ENCODE measurements around the gene SMAD6. TPM values are rescaled to one million over a fixed set of nuclear protein-coding genes. Genes with fewer than 3 reads are reported as not detected.
A peak's percentile ranks its signal among the peaks of the same experiment; 100 is the strongest.

The SMAD6 gene
- total and polyA plus RNA-seq, 10 of the 15 experiments (the other 5 are each of a cell fraction or from before 2014, with no cell fraction given), result under 0.01 to 0.10 (median 0.03) TPM; not detected in 7

DNA sequence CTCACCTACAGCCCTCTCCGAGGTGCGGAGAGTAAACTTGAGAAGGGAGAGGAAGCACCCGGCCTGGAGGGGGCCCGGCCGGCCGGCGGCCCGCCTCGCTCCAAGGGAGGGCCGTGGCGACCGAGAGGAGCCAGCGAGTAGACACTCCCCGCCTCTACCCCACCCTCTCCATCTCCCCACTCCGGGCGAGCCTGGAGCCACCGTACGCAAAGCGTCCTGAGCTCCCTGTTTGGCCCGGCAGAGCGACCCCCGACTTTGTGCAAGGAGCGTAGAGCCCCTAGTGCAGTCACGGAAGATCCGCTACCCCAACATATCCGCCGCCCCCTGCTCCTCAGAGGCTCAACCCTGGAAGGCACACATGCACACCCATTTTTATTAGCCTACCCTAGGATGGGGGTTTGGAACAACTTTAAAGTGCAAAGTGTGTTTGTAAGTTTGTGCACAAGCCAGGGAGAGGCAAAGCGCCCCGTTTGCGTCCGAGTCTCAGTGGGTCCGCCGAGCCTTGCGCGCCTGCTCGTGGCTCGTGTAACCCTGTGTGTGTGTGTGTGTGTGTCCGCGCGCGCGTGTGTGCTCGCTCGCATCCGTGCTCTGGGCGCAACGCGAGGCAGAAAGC is 508 bp upstream of the SMAD6 start:
- no TSS peak for BruUV-seq (replicated peaks)
- H3K27ac ChIP-seq (ENCODE audit: control insufficient read depth, insufficient read depth), result no peak overlapping the region
- peak overlapping the region; percentile 82 for H3K4me3 ChIP-seq
- in situ Hi-C loops (cut with MboI) (no loop called here), intact Hi-C loops (cut with micrococcal nuclease; ENCODE audit: unreplicated experiment) (loop anchor here (5.0 to 10.0 kb wide), 2 partner anchors 71 to 87 kb away; no protein-coding TSS in a partner anchor)
- peak overlapping the region; percentile 40; the same call in 1 of the 2 replicates for H3K9ac ChIP-seq (ENCODE audit: control insufficient read depth, insufficient read depth, low read length)
- H2AFZ ChIP-seq (ENCODE audit: control insufficient read depth, low read depth, low read length), result peak overlapping the region; percentile 53
- FAIRE-seq (peak; percentile 44), ATAC-seq (peak; percentile 69), DNase-seq (ENCODE audit: low read depth, low spot score) (no peak)
- peak overlapping the region; percentile 99 for H3K4me2 ChIP-seq (ENCODE audit: control insufficient read depth, insufficient read depth)
- H3K4me1 ChIP-seq (ENCODE audit: control insufficient read depth, insufficient read depth, low read length), result peaks cover 16% of the 10 kb centered on the region
- TF ChIP-seq KLF5 (IDR thresholded peaks at IDR 0.05; ENCODE audit: partially characterized antibody) (no peak), USF1 (IDR thresholded peaks at IDR 0.05; ENCODE audit: borderline replicate concordance, extremely low read length, insufficient read depth, low read depth, low read length) (no peak), ATF7 (IDR thresholded peaks at IDR 0.05; ENCODE audit: low read depth) (no peak)
- CTCF ChIA-PET, result no interaction called here
- RAD21 ChIA-PET (ENCODE audit: unreplicated experiment), result no interaction called here
- H3K36me3 ChIP-seq (ENCODE audit: control insufficient read depth in 2 of 2, insufficient read depth in 2 of 2, low read length in 1 of 2), result no peaks in the 10 kb centered on the region
- SMC1A ChIA-PET (ENCODE audit: uncharacterized antibody, unreplicated experiment), result no interaction called here
- peaks cover 11 to 15% of the 10 kb centered on the region in 2 experiments for H3K27me3 ChIP-seq (replicated peaks in 1 of 2; ENCODE audit: control insufficient read depth in 2 of 2, insufficient read depth in 2 of 2, low read length in 1 of 2)
- WGBS (ENCODE audit: insufficient coverage, insufficient replicate concordance, low lambda C conversion rate, missing lambda C conversion rate), result under 1% methylated on average over 28 of the region's 48 CpGs
- POLR2A ChIA-PET, result no interaction called here
- H4K20me1 ChIP-seq (ENCODE audit: control insufficient read depth, insufficient read depth), result peaks cover 4% of the 10 kb centered on the region
- H3K79me2 ChIP-seq (ENCODE audit: control insufficient read depth, insufficient read depth, low read length), result no peaks in the 10 kb centered on the region
- no peaks in the 10 kb centered on the region for H3K9me3 ChIP-seq (replicated peaks; ENCODE audit: control insufficient read depth, insufficient read depth, low read length)

- Histone ChIP-seq H3K9me3 (replicated peaks; ENCODE audit: control insufficient read depth, insufficient read depth, low read length) (no peaks in the 10 kb centered on the region), H3K9ac (ENCODE audit: control insufficient read depth, insufficient read depth, low read length) (0 out of 2 replicates have a peak overlapping the region, but pooled peaks have one; percentile 12), H3K27ac (ENCODE audit: control insufficient read depth, insufficient read depth) (no peak overlapping the region), H3K4me3 (peak overlapping the region; percentile 82; the same call in 1 of the 2 replicates), H3K36me3 (ENCODE audit: control insufficient read depth in 2 of 2, insufficient read depth in 2 of 2, low read length in 1 of 2) (no peaks in the 10 kb centered on the region), H2AFZ (ENCODE audit: control insufficient read depth, low read depth, low read length) (no peak overlapping the region), H3K27me3 (replicated peaks in 1 of 2; ENCODE audit: control insufficient read depth in 2 of 2, insufficient read depth in 2 of 2, low read length in 1 of 2) (peaks cover 11 to 15% of the 10 kb centered on the region in 2 experiments), H4K20me1 (ENCODE audit: control insufficient read depth, insufficient read depth) (peaks cover 4% of the 10 kb centered on the region), H3K79me2 (ENCODE audit: control insufficient read depth, insufficient read depth, low read length) (no peaks in the 10 kb centered on the region), H3K4me2 (ENCODE audit: control insufficient read depth, insufficient read depth) (peak overlapping the region; percentile 99), H3K4me1 (ENCODE audit: control insufficient read depth, insufficient read depth, low read length) (peaks cover 16% of the 10 kb centered on the region)
- DNase-seq (ENCODE audit: low read depth, low spot score), result no peak
- RAD21 ChIA-PET (ENCODE audit: unreplicated experiment), result no interaction called here
- POLR2A ChIA-PET, result interaction anchor here (0.7 kb wide), 1 partner anchor 49 kb away, joined by 4 read pairs; no protein-coding TSS in a partner anchor
- no peak for FAIRE-seq
- no TSS peak for BruUV-seq (replicated peaks)
- TF ChIP-seq YY1 (IDR thresholded peaks at IDR 0.05; ENCODE audit: low read depth, low read length), result no peak
- no peak for TF ChIP-seq SREBF2 (IDR thresholded peaks at IDR 0.05; ENCODE audit: low read length)
- TF ChIP-seq, protein P1, sequence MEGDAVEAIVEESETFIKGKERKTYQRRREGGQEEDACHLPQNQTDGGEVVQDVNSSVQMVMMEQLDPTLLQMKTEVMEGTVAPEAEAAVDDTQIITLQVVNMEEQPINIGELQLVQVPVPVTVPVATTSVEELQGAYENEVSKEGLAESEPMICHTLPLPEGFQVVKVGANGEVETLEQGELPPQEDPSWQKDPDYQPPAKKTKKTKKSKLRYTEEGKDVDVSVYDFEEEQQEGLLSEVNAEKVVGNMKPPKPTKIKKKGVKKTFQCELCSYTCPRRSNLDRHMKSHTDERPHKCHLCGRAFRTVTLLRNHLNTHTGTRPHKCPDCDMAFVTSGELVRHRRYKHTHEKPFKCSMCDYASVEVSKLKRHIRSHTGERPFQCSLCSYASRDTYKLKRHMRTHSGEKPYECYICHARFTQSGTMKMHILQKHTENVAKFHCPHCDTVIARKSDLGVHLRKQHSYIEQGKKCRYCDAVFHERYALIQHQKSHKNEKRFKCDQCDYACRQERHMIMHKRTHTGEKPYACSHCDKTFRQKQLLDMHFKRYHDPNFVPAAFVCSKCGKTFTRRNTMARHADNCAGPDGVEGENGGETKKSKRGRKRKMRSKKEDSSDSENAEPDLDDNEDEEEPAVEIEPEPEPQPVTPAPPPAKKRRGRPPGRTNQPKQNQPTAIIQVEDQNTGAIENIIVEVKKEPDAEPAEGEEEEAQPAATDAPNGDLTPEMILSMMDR (IDR thresholded peaks at IDR 0.05 in 2 of 3, conservative IDR thresholded peaks at IDR 0.05 in 1 of 3; ENCODE audit: control insufficient read depth in 2 of 3, extremely low read depth in 1 of 3, insufficient read depth in 1 of 3, low read depth in 3 of 3, low read length in 3 of 3), result no peak
- peak; percentile 81 for TF ChIP-seq HDAC6 (IDR thresholded peaks at IDR 0.05; ENCODE audit: unreplicated experiment)
- peak; percentile 13; the same call in 1 of the 2 replicates for TF ChIP-seq EZH2 (IDR thresholded peaks at IDR 0.05; ENCODE audit: borderline replicate concordance, control insufficient read depth, low read depth, low read length)
- SMC1A ChIA-PET (ENCODE audit: uncharacterized antibody, unreplicated experiment), result no interaction called here
- CTCF ChIA-PET, result interaction anchor here (1.0 kb wide), 1 partner anchor 70 kb away, joined by 3 read pairs; no protein-coding TSS in a partner anchor
- intact Hi-C loops (cut with micrococcal nuclease; ENCODE audit: unreplicated experiment) (loop anchor here (5.0 to 10.0 kb wide), 2 partner anchors 69 to 88 kb away; no protein-coding TSS in a partner anchor), in situ Hi-C loops (cut with MboI) (no loop called here)
- under 1% methylated on average over 82 of the region's 95 CpGs for WGBS (ENCODE audit: insufficient coverage, insufficient replicate concordance, low lambda C conversion rate, missing lambda C conversion rate)
- no peak for ATAC-seq
Measured at GRCh38 chr15:66702787-66703539, 927 bp downstream of the SMAD6 start.

All from GM12878 (cell line).